HL-60/S4 treated with retinoic acid at 250 ng/mL for 4 days and 3 days (cell line): Measurements from ENCODE around the gene SART1.
"Not testable (repeated sequence)": the region's sequence is repeated elsewhere in the genome, so short reads cannot be mapped to it uniquely, and the experiment has no call there.

ENCODE experiments used
- in situ Hi-C: fragments of 300-500 bp; cut with MboI; formaldehyde crosslinking; loops from 2 replicates; pipeline ENCODE4 v1.7.0; 2022; ENCODE audit warnings: low sequenced_read_pairs

Gene SART1

DNA sequence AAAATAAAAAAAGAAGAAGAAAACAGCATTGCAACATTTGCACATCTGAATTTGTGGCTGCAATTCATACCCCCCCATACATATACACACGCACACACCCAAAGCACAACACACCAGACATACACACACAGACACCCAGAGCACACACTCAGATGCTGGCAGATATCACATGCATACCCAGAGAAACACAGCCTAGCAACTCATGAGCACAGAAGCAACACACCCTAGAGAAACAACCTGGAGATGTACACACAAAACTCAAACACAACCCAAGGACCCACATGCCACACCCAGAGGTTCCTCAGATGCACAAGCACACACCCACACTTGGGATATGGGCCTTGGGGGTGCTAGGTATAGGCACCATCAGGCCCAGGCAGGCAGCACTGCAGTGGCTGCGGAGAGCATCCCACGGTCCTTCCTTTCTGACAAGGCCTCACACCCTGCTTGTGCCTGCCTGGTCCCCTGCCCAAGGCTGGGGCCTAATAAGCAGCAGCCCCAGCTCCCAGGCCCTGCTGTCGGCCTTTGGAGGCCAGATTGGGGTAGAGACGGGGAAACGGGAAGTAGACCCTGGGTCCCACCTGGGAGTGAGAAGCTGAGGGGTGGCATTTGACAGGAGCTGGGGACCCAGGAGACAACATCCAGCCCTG, 53.4 kb downstream of the SART1 start:
- in situ Hi-C loops = no loop called here

DNA sequence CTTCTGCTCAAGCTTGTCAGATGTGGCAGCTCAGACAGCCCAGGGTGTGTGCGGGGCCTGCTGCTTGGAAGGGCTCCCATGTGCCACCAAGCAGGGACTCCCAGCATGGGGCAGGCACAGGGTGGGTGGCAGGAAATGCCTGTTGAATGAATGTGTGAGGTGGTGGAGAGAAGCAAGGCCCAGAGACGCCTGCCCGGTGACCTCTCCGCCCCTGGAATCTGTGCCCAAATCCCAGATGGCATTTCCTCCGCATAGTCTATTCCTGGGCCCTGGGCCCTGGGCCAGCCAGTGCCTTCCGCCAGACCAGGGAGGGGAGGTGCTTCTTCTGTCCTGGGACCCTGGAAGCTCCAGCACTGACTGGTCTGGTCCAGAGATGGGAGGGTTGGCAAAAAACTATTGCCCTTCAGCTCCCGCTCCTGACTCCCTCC, 53.9 kb downstream of the SART1 start:
- in situ Hi-C loops = no loop called here

DNA sequence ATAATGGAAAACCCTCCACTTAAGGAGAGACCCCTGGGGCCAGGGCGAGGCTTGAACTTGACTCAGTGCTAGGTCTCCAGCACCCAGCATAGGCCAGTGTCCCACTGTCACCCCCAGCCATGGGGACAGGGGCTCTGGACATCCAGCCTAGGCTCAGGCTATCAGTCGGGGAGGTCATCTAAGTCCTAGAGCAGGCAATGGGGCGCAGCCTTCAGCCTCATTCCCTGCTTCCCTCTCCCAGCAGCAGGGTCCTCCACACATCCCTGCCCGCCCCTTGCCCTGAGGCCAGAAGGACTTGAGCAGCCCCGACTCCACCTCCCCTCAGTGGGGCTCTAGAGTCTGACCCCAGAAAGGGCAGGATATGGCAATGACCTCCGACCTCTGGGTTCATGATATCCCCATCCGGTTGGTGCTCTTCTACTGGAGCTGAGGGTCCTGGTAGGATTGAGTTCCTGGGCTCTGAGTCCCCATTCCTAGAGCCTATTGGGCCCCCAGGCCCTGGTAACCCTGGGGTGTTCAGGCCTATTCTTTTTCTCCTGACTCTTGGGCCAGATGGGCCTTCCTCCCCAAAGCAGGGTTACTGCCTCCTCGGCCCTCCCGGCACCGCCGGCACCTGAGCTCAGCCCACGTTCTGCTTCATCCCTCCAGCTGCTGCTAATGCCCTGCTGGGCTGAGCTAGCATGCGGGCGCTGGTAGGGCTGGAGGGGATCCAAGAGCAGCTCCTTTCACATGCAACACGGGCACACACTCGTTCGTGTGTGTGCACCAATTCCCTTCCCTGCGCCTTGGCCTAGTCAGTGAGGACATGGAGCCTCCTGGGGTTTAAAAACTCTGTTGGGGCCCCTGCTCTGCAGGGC, 54.6 kb downstream of the SART1 start:
- in situ Hi-C loops = no loop called here

DNA sequence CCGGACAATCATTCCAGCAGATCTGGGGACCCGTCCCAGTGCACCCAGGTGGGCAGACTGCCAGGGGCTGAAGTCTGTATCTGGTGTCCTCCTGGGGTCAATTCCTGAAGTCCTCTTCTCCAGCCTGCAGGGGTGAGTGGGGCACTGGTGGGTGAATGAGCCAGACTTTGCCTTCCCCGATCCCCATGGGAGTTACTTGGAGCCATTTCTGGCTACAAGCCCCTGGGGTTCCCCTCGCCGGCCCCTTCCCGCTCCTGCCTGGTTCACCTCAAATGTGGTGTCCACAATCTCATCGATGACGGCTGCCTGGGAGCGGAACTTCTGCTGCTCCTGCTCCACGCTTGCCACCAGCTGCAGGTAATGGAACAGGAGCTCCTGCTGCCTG, 55.3 kb downstream of the SART1 start:
- in situ Hi-C loops = no loop called here

DNA sequence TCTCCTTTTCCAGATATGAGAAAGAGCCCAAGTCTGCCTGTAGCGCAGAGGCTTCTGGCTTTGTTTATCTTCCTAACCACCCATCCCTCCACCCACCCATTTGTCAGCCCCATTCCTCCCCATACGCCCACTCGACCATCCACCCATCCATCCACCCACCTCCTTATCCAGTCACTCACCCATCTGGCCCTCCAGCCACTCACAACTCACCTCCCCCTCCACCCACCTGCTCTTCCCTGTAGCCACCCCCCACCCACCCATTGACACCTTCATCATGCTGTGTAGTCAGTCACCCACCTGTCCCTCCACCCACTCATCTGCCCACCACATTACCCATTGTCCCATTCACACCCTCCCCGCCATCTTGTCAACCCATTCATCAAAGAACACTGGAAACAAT, 55.8 kb downstream of the SART1 start:
- in situ Hi-C loops = no loop called here

DNA sequence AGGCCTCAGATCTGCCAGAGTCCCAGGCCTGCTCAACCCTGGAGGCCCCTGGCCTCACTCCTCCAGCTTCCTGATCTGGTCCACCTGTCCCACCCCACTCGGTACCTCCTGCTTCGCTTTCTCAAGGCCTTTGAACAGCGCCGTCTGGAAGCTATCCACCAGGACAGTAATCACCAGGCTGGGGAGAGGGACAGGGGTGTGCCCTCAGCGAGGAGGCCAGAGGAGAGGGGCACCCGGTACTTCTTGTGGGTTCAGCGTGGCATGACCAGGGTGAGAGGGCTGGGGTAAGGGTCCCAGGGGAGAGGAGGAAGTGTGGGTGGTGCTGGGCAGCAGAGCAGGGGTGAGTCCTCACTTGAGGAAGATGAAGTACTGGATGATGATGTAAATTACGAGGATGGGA, 58.7 kb downstream of the SART1 start:
- in situ Hi-C loops = no loop called here

DNA sequence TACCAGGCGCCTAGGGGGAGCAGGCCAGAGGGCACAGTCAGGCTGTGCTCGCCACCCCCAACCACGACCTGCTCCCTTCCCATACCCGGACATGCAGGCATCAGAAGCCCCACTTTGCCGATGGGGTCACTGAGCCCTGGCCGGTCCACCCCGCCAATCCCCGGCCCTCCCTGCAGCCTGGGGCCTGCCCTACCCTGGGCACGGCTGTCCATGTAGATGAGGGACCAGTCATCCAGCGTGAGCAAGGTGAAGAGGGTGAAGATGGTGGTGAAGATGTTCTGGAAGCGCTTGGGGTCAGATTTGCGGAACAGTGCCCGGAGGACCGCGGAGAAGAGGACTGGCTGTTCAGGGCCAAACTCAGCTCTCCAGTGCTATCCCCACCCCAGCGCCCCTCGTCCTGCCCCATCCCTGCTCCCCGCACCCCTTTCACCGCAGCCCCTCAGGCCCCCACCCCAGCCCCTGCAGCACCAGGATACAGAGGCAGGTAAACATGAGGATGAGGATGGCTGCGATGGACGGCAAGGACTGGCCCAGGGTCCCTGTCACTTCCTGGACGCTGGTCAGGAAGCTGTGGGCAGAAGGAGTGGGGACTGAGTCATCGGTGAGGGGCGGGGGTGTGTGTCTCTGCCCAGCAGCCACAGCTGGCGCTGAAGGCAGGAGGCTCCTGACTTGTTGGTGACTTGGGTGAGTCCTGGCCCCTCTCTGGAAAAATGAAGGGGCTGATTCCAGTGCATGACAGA, 59.3 kb downstream of the SART1 start:
- in situ Hi-C loops = no loop called here

DNA sequence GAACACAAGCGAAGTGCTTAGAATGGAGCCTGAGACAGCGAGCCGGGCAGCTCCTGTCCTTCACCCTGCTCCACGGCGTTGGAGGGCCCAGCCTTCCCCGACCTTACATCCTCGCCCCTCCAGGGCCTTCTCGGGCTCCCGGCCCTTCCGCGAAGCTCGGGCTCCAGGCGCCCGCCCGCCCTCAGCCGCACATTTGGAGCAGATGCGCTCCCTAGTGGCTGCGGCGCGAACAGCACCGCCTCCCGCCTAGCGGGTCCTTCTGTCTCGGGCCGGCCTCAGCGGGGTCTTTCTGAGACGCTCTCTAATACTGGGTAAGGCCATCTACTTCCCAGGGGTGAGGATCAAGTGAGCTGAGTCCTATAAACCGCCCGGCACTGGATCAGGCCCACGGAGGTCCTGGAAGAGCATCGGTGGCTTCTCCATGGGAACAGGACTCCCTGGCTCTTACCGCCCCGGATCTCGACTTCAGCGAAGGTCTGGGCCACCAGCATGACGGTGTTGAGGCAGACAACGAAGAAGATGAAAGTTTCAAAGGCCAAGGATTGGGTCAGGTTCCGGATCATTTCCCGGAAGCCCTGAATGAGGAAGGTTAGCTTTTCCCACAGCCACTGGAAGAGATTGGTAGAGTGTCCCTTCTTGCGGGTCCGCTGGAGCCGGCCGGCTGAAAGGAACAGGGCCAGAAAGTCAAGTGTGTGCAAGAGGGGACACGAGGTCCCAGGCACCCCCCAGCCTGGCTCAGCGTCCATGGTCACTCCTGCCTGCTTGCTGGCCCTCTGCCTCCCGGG, 61.1 kb downstream of the SART1 start:
- in situ Hi-C loops = no loop called here

DNA sequence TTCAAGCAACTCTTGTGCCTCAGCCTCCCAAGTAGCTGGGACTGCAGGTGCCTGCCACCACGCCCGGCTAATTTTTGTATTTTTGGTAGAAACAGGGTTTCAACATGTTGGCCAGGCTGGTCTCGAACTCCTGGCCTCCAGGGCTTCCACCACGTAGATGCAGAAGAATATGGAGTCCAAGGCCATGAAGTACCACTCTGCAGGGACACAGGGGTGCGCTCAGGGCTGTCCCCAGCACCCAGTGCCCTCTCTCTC, 61.6 kb downstream of the SART1 start:
- in situ Hi-C loops = not testable (repeated sequence)

DNA sequence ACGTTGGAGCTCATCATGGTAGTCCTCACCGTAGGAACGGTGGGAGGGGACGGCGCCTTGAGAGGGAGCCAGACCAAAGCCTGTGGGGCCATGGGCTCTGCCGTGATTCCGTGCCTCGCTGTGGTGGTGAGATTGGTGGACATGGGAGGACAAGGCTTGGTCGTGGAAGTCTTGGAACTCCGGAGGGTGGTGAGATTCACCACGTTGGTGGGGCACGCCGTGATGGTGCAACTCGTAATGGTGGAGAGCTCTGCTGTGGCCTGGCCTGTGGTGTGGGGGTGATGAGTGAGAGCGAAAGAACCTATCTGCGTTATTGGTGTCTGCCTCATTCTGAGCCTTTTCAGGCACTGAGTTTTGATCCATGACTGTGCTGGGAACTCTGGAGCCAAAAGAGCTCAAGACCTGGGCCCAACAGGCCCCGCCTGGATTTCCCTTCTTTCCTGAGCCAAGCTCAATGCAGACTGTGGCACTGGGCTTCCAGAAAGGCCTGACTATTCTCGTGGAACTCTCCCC, 64.5 kb downstream of the SART1 start, which contains the start of gene CATSPER1:
TSS of gene CATSPER1 (minus strand) at position 463 of the 513 bp plus-strand sequence. CDS start at position 363, 100 bp downstream.
- in situ Hi-C loops = no loop called here
